GM12864 (cell line): Measurements from ENCODE around the gene CERKL.

Experiments used
- DNase-seq: peaks from one replicate; pipeline ENCODE4 v3.0.0-alpha.2; 2011; ENCODE audit warnings: low read depth
- H3K4me3 ChIP-seq: 2 replicates; pipeline ENCODE4 v1.5.1; 2011; ENCODE audit warnings: mild to moderate bottlenecking, low read depth, low read length, control low read depth
- CTCF ChIP-seq: IDR thresholded peaks from 2 replicates; pipeline ENCODE4 v1.5.1; 2011; ENCODE audit warnings: low read depth, mild to moderate bottlenecking, moderate library complexity, low read length, control low read depth, inconsistent platforms; ENCODE audit errors: missing control alignments

CERKL gene

GRCh38 chr2:181674461-181674860 lies 17.6 kb upstream of the CERKL start:
- no peak overlapping the region for H3K4me3 ChIP-seq
- no peak for DNase-seq
- no peak for TF ChIP-seq CTCF

GRCh38 chr2:181673173-181673572 lies 16.3 kb upstream of the CERKL start:
- no peak for DNase-seq
- no peak for TF ChIP-seq CTCF
- no peak overlapping the region for H3K4me3 ChIP-seq

DNA sequence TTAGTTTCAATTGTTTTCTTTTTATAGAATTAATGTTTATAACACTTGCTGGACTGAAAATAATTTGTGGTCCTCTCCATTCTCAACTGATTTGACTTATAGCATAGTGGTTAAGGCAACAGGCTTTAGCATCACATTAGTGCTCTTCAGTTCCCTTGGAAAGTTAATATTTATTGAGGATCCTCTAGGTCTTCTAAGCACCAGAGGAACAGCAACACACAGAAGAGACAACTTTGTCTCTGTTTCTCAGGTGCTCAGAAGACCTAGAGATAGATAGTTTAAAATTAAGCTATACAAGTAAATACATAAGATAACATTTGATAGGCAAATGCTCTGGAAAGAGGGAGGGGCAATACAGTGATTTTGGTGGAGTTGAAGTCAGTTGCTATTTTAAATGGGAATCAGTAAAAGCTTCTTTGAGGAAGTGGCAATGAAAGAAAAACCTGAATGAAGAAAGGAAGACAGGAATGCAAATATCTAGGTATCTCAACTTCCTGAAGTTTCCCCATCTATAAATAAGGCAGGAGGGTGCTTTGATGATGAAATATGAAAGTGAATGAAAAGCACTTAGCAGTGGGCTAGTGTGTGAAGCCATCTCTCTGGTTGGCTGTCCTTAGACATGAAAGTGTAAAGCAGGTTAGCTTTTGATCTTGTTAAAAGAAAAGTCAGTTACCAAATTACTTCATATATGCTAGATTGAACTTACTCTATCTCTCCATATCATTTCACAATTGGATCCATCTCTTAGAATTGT lies 15.5 kb upstream of the CERKL start:
- H3K4me3 ChIP-seq = no peak overlapping the region
- DNase-seq = no peak
- TF ChIP-seq CTCF = no peak

GRCh38 chr2:181670632-181671031 lies 13.7 kb upstream of the CERKL start:
- TF ChIP-seq CTCF = no peak
- no peak overlapping the region for H3K4me3 ChIP-seq
- no peak for DNase-seq

DNA sequence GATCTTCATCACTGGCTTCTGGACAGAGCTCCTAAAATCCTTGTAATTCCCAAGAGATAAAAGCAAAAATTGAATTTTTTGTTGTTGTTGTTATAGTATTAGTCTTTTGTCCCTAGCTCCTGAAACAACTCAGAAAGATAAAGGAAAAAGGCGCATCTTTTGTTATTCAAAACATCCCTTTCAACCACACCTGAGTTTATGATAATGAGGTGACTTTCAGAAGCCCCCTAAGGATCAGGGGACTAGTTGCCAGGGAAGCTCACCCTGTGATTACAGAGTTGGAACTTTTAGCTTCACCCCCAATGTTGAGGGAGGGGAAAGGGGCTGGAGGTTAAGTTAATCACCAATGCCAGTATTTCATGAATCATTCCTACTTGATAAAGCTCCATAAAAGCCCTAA lies 10.3 kb upstream of the CERKL start:
- DNase-seq = no peak
- no peak overlapping the region for H3K4me3 ChIP-seq
- TF ChIP-seq CTCF = no peak

DNA sequence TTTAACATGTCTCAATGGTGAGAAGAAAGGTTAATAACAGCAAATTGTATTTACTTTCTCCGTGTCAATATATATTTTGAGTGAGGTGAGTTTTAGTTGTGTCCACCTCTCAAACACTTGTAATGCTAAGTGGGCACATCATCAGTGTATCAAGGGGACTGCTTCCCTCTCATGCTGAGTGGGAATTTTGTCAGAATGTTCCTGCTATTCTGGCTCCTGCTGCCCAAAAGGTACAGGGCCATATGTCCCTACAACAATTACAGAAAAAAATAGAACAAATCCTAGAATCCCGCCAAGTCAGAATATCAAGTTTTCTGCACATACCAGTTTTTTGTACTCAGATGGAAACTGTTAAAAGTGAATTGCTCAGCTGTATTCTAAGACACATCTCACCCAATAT lies 5.4 kb upstream of the CERKL start:
- no peak overlapping the region for H3K4me3 ChIP-seq

More for the DNA sequence above, 5.4 kb upstream of the CERKL start:
- no peak for DNase-seq
- no peak for TF ChIP-seq CTCF
